ENCODE results near the gene AEBP1.

GRCh38 chr7:44113764-44114354 lies 9.7 kb downstream of the AEBP1 start:
- TF ChIP-seq, protein P1, sequence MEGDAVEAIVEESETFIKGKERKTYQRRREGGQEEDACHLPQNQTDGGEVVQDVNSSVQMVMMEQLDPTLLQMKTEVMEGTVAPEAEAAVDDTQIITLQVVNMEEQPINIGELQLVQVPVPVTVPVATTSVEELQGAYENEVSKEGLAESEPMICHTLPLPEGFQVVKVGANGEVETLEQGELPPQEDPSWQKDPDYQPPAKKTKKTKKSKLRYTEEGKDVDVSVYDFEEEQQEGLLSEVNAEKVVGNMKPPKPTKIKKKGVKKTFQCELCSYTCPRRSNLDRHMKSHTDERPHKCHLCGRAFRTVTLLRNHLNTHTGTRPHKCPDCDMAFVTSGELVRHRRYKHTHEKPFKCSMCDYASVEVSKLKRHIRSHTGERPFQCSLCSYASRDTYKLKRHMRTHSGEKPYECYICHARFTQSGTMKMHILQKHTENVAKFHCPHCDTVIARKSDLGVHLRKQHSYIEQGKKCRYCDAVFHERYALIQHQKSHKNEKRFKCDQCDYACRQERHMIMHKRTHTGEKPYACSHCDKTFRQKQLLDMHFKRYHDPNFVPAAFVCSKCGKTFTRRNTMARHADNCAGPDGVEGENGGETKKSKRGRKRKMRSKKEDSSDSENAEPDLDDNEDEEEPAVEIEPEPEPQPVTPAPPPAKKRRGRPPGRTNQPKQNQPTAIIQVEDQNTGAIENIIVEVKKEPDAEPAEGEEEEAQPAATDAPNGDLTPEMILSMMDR (IDR thresholded peaks at IDR 0.05): no peak
- TF ChIP-seq POLR2A (IDR thresholded peaks at IDR 0.05): no peak
